Breast epithelium (tissue), 3 donors: ENCODE measurements around the gene CFD.

Source experiments
- CTCF ChIP-seq, 3 donors: fragments of 450-650 bp; IDR thresholded peaks; one replicate each; pipeline ENCODE4 v1.5.1; 2016 to 2017; ENCODE audit warnings: antibody characterized with exemption in 3 of 3, mild to moderate bottlenecking in 3 of 3, moderate library complexity in 3 of 3
- POLR2A ChIP-seq: fragments of 450-650 bp; IDR thresholded peaks from one replicate; pipeline ENCODE4 v1.6.1; 2016; ENCODE audit warnings: antibody characterized with exemption, mild to moderate bottlenecking, moderate library complexity
- POLR2AphosphoS5 ChIP-seq, 3 donors: sonication (generic); formaldehyde crosslinking; IDR thresholded peaks; one replicate each; pipeline ENCODE4 v1.6.1; 2017; ENCODE audit warnings: antibody characterized with exemption in 3 of 3

GRCh38 chr19:889662-890295 lies 30.3 kb downstream of the CFD start:
- TF ChIP-seq CTCF (IDR thresholded peaks at IDR 0.05), result no peak
- TF ChIP-seq POLR2AphosphoS5 (IDR thresholded peaks at IDR 0.05), result no peak
- no peak for TF ChIP-seq POLR2A
